SU-DHL-6 (cell line): ENCODE results near the gene UTP14A.

Experiments
- H2AFZ ChIP-seq: fragments of 200-600 bp; sonication (generic); 2 replicates; pipeline ENCODE4 v1.6.1; 2014; ENCODE audit warnings: low read depth, mild to moderate bottlenecking, moderate library complexity, mixed read lengths, antibody characterized with exemption, low read length; ENCODE audit not compliant: severe bottlenecking
- H3F3A ChIP-seq: fragments of 200-600 bp; shearing (Covaris generic); 2 replicates; pipeline ENCODE4 v1.6.0; 2016; ENCODE audit warnings: antibody characterized with exemption, mild to moderate bottlenecking; ENCODE audit not compliant: insufficient read depth
- H3K27ac ChIP-seq: fragments of 200-600 bp; sonication (generic); 2 replicates; pipeline ENCODE4 v1.5.1; 2016; ENCODE audit warnings: low read depth, mild to moderate bottlenecking, low read length, moderate library complexity, mixed read lengths
- H3K27me3 ChIP-seq: fragments of 200-600 bp; sonication (generic), shearing (Covaris generic); 2 replicates; pipeline ENCODE4 v1.6.0; 2014; ENCODE audit warnings: mild to moderate bottlenecking, low read length
- H3K36me3 ChIP-seq: fragments of 200-600 bp; sonication (generic); 2 replicates; pipeline ENCODE4 v1.6.1; 2014; ENCODE audit warnings: mild to moderate bottlenecking, low read length, mixed read lengths
- H3K4me2 ChIP-seq: fragments of 300-600, 200-600 bp; shearing (Covaris generic), sonication (generic); 2 replicates; pipeline ENCODE4 v1.6.0; 2014; ENCODE audit warnings: low read length, low read depth, mild to moderate bottlenecking; ENCODE audit not compliant: poor library complexity, severe bottlenecking
- H3K4me3 ChIP-seq: fragments of 200-600 bp; sonication (generic); 2 replicates; pipeline ENCODE4 v1.5.1; 2014; ENCODE audit warnings: antibody characterized with exemption, low read length, mild to moderate bottlenecking, mixed read lengths; ENCODE audit not compliant: insufficient read depth, poor library complexity, severe bottlenecking
- H3K79me2 ChIP-seq: fragments of 200-600 bp; sonication (generic); 2 replicates; pipeline ENCODE4 v1.6.1; 2014; ENCODE audit warnings: mild to moderate bottlenecking, low read length, moderate library complexity; ENCODE audit not compliant: insufficient read depth
- H3K9ac ChIP-seq: fragments of 200-600 bp; sonication (generic); 2 replicates; pipeline ENCODE4 v1.7.0; 2014; ENCODE audit warnings: mild to moderate bottlenecking, low read length
- H3K9me2 ChIP-seq: fragments of 200-600 bp; sonication (generic); replicated peaks from 2 replicates; pipeline ENCODE4 v1.6.1; 2014; ENCODE audit warnings: low read length; ENCODE audit not compliant: insufficient read depth
- H3K9me3 ChIP-seq: fragments of 200-600 bp; sonication (generic); 2 replicates; pipeline ENCODE4 v1.6.1; 2014; ENCODE audit warnings: low read length, mixed read lengths; ENCODE audit not compliant: insufficient read depth
- H4K20me1 ChIP-seq: fragments of 200-600 bp; sonication (generic); 2 replicates; pipeline ENCODE4 v1.6.1; 2014; ENCODE audit warnings: low read depth, mild to moderate bottlenecking, antibody characterized with exemption, low read length, moderate library complexity, mixed read lengths
- CTCF ChIP-seq: fragments of 200-600 bp; sonication (generic); IDR thresholded peaks from one replicate; pipeline ENCODE4 v1.5.1; 2017; ENCODE audit warnings: antibody characterized with exemption, mild to moderate bottlenecking, low read length, moderate library complexity; ENCODE audit not compliant: insufficient read depth, poor library complexity, severe bottlenecking
- EZH2phosphoT487 ChIP-seq: fragments of 200-600 bp; sonication (generic), shearing (Covaris generic); conservative IDR thresholded peaks from 2 replicates; pipeline ENCODE4 v1.6.1; 2018; ENCODE audit warnings: mild to moderate bottlenecking, antibody characterized with exemption, low read length, moderate library complexity, mixed read lengths

The UTP14A gene

GRCh38 chrX:129945131-129945530 lies 39.2 kb downstream of the UTP14A start:
- TF ChIP-seq CTCF, result no peak
- no peak for TF ChIP-seq EZH2phosphoT487
- Histone ChIP-seq H3K4me2 (no peak overlapping the region), H3K4me3 (no peak overlapping the region), H4K20me1 (no peaks in the 10 kb centered on the region), H3F3A (no peaks in the 10 kb centered on the region), H3K27ac (no peak overlapping the region), H3K9me3 (no peaks in the 10 kb centered on the region), H3K79me2 (no peaks in the 10 kb centered on the region), H3K27me3 (no peaks in the 10 kb centered on the region), H3K9me2 (no peaks in the 10 kb centered on the region), H2AFZ (no peak overlapping the region), H3K9ac (no peak overlapping the region), H3K36me3 (no peaks in the 10 kb centered on the region)

- peak overlapping the region; percentile 52 for H3K4me2 ChIP-seq
- no peaks in the 10 kb centered on the region for H3K79me2 ChIP-seq
- no peaks in the 10 kb centered on the region for H3F3A ChIP-seq
- H3K4me3 ChIP-seq, result peak overlapping the region; percentile 46
- H3K27ac ChIP-seq, result no peak overlapping the region
- no peaks in the 10 kb centered on the region for H4K20me1 ChIP-seq
- H2AFZ ChIP-seq, result peak overlapping the region; percentile 45
- H3K9ac ChIP-seq, result peak overlapping the region; percentile 47; the same call in 1 of the 2 replicates
- H3K9me2 ChIP-seq, result no peaks in the 10 kb centered on the region
- H3K36me3 ChIP-seq, result no peaks in the 10 kb centered on the region
- no peaks in the 10 kb centered on the region for H3K27me3 ChIP-seq
- H3K9me3 ChIP-seq, result no peaks in the 10 kb centered on the region
- TF ChIP-seq EZH2phosphoT487 (no peak), CTCF (no peak)
Observed at GRCh38 chrX:129953334-129953648, 47.3 kb downstream of the UTP14A start.

GRCh38 chrX:129953881-129954280 lies 47.9 kb downstream of the UTP14A start:
- no peaks in the 10 kb centered on the region for H3F3A ChIP-seq
- H3K36me3 ChIP-seq, result no peaks in the 10 kb centered on the region
- no peaks in the 10 kb centered on the region for H3K9me2 ChIP-seq
- no peak overlapping the region for H2AFZ ChIP-seq
- H3K4me2 ChIP-seq, result no peak overlapping the region
- H4K20me1 ChIP-seq, result no peaks in the 10 kb centered on the region
- no peak overlapping the region for H3K4me3 ChIP-seq
- H3K9ac ChIP-seq, result no peak overlapping the region
- no peaks in the 10 kb centered on the region for H3K9me3 ChIP-seq
- no peaks in the 10 kb centered on the region for H3K27me3 ChIP-seq
- no peaks in the 10 kb centered on the region for H3K79me2 ChIP-seq
- H3K27ac ChIP-seq, result no peak overlapping the region
- TF ChIP-seq EZH2phosphoT487 (no peak), CTCF (no peak)

GRCh38 chrX:129954804-129955203 lies 48.8 kb downstream of the UTP14A start:
- Histone ChIP-seq H3K79me2 (no peaks in the 10 kb centered on the region), H3F3A (no peaks in the 10 kb centered on the region), H3K36me3 (no peaks in the 10 kb centered on the region), H4K20me1 (no peaks in the 10 kb centered on the region), H3K9me3 (no peaks in the 10 kb centered on the region), H3K4me2 (no peak overlapping the region), H3K9me2 (no peaks in the 10 kb centered on the region), H2AFZ (no peak overlapping the region), H3K27ac (no peak overlapping the region), H3K9ac (no peak overlapping the region), H3K27me3 (no peaks in the 10 kb centered on the region), H3K4me3 (no peak overlapping the region)
- TF ChIP-seq EZH2phosphoT487, result no peak
- no peak for TF ChIP-seq CTCF
